SK-N-SH treated with all-trans-retinoic acid at 6 μM for 48 hours (cell line): ENCODE measurements around the gene CD46.
"Not testable (repeated sequence)": the region's sequence is repeated elsewhere in the genome, so short reads cannot be mapped to it uniquely, and the experiment has no call there.

Source experiments
- ATAC-seq: fragments of 200-7000 bp; cut with Tn5 transposase; 3 replicates; pipeline ENCODE4 v1.9.1; 2020; ENCODE audit warnings: mild to moderate bottlenecking, moderate library complexity
- ARNTL ChIP-seq: fragments of 450-650 bp; formaldehyde crosslinking; IDR thresholded peaks from 2 replicates; pipeline ENCODE4 v1.5.0; 2020; ENCODE audit warnings: low read depth, mild to moderate bottlenecking, moderate library complexity, borderline replicate concordance
- BACH2 ChIP-seq: fragments of 250-450 bp; sonication (Bioruptor Pico); IDR thresholded peaks from 2 replicates; pipeline ENCODE4 v1.9.0; 2021; ENCODE audit warnings: mild to moderate bottlenecking, borderline replicate concordance
- CSDC2 ChIP-seq: fragments of 250-450 bp; sonication (Bioruptor Pico); IDR thresholded peaks from 2 replicates; pipeline ENCODE4 v1.5.0; 2020; ENCODE audit warnings: mild to moderate bottlenecking, moderate library complexity
- GLIS3 ChIP-seq: fragments of 250-450 bp; sonication (Bioruptor Pico); IDR thresholded peaks from 2 replicates; pipeline ENCODE4 v1.5.0; 2020; ENCODE audit warnings: mild to moderate bottlenecking, moderate library complexity
- ISL1 ChIP-seq: fragments of 250-450 bp; sonication (Bioruptor Pico); IDR thresholded peaks from 2 replicates; pipeline ENCODE4 v2.1.2; 2022; ENCODE audit warnings: mild to moderate bottlenecking, moderate library complexity
- PPARA ChIP-seq: fragments of 250-450 bp; sonication (Bioruptor Pico); IDR thresholded peaks from 2 replicates; pipeline ENCODE4 v1.5.0; 2020; ENCODE audit warnings: mild to moderate bottlenecking, borderline replicate concordance
- RARB ChIP-seq: fragments of 250-450 bp; sonication (Bioruptor Pico); IDR thresholded peaks from 2 replicates; pipeline ENCODE4 v1.8.0; 2021; ENCODE audit warnings: mild to moderate bottlenecking, moderate library complexity
- SNAI2 ChIP-seq: fragments of 250-450 bp; sonication (Bioruptor Pico); IDR thresholded peaks from 2 replicates; pipeline ENCODE4 v1.5.0; 2020; ENCODE audit warnings: mild to moderate bottlenecking, moderate library complexity
- TCF4 ChIP-seq: fragments of 250-450 bp; sonication (Bioruptor Pico); IDR thresholded peaks from 2 replicates; pipeline ENCODE4 v1.8.0; 2021; ENCODE audit warnings: mild to moderate bottlenecking, moderate library complexity, borderline replicate concordance
- TOX ChIP-seq: fragments of 250-450 bp; sonication (Bioruptor Pico); IDR thresholded peaks from 2 replicates; pipeline ENCODE4 v1.8.0; 2021; ENCODE audit warnings: mild to moderate bottlenecking, moderate library complexity, borderline replicate concordance
- ZC3H10 ChIP-seq: fragments of 250-450 bp; sonication (Bioruptor Pico); IDR thresholded peaks from 2 replicates; pipeline ENCODE4 v1.5.1; 2021; ENCODE audit warnings: mild to moderate bottlenecking, moderate library complexity
- ZFP3 ChIP-seq: fragments of 250-450 bp; sonication (Bioruptor Pico); IDR thresholded peaks from 2 replicates; pipeline ENCODE4 v1.5.0; 2020; ENCODE audit warnings: mild to moderate bottlenecking, moderate library complexity
- ZFP30 ChIP-seq: fragments of 450-650 bp; formaldehyde crosslinking; IDR thresholded peaks from 2 replicates; pipeline ENCODE4 v1.5.0; 2022; ENCODE audit warnings: mild to moderate bottlenecking, moderate library complexity
- ZNF565 ChIP-seq: fragments of 450-650 bp; formaldehyde crosslinking; conservative IDR thresholded peaks from 2 replicates; pipeline ENCODE4 v1.5.0; 2020; ENCODE audit warnings: low read depth, mild to moderate bottlenecking, moderate library complexity
- ZNF8 ChIP-seq: fragments of 450-650 bp; formaldehyde crosslinking; IDR thresholded peaks from 2 replicates; pipeline ENCODE4 v1.5.0; 2020; ENCODE audit warnings: mild to moderate bottlenecking, moderate library complexity
- TF ChIP-seq, protein P1 (sequence below): fragments of 250-450 bp; sonication (Bioruptor Pico); IDR thresholded peaks from 2 replicates; pipeline ENCODE4 v1.5.1; 2021; ENCODE audit warnings: mild to moderate bottlenecking, moderate library complexity
- TF ChIP-seq, protein P2 (sequence below): fragments of 250-450 bp; sonication (Bioruptor Pico); IDR thresholded peaks from 2 replicates; pipeline ENCODE4 v1.5.1; 2020; ENCODE audit warnings: low read depth, mild to moderate bottlenecking, moderate library complexity
- TF ChIP-seq, protein P3 (sequence below): fragments of 250-450 bp; sonication (Bioruptor Pico); IDR thresholded peaks from 2 replicates; pipeline ENCODE4 v1.8.0; 2021; ENCODE audit warnings: low read depth, mild to moderate bottlenecking, moderate library complexity, borderline replicate concordance
- TF ChIP-seq, protein P4 (sequence below): fragments of 250-450 bp; sonication (Bioruptor Pico); IDR thresholded peaks from 2 replicates; pipeline ENCODE4 v1.5.0; 2020; ENCODE audit warnings: mild to moderate bottlenecking, moderate library complexity
- TF ChIP-seq, protein P5 (sequence below): fragments of 250-450 bp; sonication (Bioruptor Pico); IDR thresholded peaks from 2 replicates; pipeline ENCODE4 v1.8.0; 2020; ENCODE audit warnings: mild to moderate bottlenecking, moderate library complexity, borderline replicate concordance

The CD46 gene

DNA sequence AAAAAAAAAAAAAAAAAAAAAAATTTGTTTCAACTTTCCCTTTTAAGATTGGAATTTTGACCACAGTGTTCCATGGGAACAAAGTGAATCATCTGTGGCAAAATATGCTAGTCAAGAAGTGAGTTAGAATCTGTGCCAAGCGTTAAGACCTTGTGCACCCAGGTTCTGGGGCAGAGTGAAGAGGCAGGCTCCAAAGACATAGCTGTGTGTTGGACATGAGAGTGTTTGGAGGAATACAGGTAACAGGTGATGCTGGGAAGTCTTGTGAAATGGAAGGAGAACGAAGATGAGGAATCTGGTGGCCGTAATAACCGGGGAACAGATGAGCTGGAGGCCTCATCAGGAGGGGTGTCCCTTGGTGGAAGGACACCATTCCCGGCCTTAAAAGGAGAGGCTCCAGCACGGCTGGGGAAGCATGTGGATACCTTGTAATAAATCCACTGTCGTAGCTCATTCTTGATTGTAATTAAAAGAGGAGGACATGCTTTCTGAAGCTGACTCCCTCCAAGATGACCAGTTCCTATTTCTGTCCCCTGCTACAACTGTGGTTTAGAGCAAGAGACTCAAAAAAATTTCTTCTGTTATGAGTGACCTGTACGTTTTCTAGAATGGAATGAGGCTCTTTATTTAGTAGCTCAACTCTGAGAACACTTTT lies 14.2 kb upstream of the CD46 start:
- not testable (repeated sequence) for ATAC-seq

DNA sequence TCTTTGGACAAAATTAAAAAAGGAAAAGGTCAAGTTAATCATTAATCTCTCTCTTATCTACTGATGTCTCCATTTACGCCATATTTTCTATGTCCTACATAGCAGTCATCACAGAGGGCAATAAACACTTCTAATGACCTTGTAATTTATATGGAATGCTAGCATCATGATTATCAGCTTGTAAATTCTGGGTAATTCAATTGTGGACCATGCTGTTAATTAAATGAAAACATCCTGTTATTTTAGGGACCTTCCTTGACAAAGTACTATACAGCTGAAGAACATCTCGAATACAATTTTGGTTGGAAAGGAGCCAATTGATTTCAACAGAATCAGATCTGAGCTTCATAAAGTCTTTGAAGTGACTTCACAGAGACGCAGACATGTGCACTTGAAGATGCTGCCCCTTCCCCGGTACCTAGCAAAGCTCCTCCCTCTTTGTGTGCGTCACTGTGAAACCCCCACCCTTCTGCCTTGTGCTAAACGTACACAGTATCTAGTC lies 13.6 kb upstream of the CD46 start:
- ATAC-seq, result not testable (repeated sequence)

DNA sequence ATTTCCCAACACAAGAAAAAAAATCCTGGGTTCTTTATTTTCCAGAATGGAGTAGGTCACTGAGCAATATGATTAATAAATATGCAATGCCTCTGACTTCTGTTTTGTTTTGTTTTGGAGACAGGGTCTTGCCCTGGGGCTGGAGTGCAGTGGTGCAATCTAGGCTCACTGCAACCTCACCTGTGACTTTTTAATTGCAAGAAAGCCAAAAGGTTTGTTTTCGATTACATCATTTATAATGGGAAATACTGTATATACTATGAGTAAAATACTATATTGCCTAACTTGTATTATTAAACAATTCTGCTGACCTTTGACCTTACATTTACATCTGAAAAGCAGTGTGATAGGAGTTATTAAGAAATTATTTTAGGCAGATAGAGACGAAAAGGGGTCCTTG lies 11.6 kb upstream of the CD46 start:
- TF ChIP-seq, protein P1, sequence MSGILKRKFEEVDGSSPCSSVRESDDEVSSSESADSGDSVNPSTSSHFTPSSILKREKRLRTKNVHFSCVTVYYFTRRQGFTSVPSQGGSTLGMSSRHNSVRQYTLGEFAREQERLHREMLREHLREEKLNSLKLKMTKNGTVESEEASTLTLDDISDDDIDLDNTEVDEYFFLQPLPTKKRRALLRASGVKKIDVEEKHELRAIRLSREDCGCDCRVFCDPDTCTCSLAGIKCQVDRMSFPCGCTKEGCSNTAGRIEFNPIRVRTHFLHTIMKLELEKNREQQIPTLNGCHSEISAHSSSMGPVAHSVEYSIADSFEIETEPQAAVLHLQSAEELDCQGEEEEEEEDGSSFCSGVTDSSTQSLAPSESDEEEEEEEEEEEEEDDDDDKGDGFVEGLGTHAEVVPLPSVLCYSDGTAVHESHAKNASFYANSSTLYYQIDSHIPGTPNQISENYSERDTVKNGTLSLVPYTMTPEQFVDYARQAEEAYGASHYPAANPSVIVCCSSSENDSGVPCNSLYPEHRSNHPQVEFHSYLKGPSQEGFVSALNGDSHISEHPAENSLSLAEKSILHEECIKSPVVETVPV (CRISPR knock-in tag), result no peak
- TF ChIP-seq BACH2 (no peak), ZC3H10 (CRISPR knock-in tag) (no peak), ISL1 (no peak), GLIS3 (CRISPR knock-in tag) (no peak), PPARA (CRISPR knock-in tag) (no peak), ZFP3 (CRISPR knock-in tag) (no peak), ZNF8 (no peak), TCF4 (CRISPR knock-in tag) (no peak)
- TF ChIP-seq, protein P2, sequence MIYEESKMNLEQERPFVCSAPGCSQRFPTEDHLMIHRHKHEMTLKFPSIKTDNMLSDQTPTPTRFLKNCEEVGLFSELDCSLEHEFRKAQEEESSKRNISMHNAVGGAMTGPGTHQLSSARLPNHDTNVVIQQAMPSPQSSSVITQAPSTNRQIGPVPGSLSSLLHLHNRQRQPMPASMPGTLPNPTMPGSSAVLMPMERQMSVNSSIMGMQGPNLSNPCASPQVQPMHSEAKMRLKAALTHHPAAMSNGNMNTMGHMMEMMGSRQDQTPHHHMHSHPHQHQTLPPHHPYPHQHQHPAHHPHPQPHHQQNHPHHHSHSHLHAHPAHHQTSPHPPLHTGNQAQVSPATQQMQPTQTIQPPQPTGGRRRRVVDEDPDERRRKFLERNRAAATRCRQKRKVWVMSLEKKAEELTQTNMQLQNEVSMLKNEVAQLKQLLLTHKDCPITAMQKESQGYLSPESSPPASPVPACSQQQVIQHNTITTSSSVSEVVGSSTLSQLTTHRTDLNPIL (CRISPR knock-in tag), result no peak
- TF ChIP-seq, protein P3, sequence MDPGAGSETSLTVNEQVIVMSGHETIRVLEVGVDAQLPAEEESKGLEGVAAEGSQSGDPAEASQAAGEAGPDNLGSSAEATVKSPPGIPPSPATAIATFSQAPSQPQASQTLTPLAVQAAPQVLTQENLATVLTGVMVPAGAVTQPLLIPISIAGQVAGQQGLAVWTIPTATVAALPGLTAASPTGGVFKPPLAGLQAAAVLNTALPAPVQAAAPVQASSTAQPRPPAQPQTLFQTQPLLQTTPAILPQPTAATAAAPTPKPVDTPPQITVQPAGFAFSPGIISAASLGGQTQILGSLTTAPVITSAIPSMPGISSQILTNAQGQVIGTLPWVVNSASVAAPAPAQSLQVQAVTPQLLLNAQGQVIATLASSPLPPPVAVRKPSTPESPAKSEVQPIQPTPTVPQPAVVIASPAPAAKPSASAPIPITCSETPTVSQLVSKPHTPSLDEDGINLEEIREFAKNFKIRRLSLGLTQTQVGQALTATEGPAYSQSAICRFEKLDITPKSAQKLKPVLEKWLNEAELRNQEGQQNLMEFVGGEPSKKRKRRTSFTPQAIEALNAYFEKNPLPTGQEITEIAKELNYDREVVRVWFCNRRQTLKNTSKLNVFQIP (CRISPR knock-in tag), result no peak
- TF ChIP-seq, protein P4, sequence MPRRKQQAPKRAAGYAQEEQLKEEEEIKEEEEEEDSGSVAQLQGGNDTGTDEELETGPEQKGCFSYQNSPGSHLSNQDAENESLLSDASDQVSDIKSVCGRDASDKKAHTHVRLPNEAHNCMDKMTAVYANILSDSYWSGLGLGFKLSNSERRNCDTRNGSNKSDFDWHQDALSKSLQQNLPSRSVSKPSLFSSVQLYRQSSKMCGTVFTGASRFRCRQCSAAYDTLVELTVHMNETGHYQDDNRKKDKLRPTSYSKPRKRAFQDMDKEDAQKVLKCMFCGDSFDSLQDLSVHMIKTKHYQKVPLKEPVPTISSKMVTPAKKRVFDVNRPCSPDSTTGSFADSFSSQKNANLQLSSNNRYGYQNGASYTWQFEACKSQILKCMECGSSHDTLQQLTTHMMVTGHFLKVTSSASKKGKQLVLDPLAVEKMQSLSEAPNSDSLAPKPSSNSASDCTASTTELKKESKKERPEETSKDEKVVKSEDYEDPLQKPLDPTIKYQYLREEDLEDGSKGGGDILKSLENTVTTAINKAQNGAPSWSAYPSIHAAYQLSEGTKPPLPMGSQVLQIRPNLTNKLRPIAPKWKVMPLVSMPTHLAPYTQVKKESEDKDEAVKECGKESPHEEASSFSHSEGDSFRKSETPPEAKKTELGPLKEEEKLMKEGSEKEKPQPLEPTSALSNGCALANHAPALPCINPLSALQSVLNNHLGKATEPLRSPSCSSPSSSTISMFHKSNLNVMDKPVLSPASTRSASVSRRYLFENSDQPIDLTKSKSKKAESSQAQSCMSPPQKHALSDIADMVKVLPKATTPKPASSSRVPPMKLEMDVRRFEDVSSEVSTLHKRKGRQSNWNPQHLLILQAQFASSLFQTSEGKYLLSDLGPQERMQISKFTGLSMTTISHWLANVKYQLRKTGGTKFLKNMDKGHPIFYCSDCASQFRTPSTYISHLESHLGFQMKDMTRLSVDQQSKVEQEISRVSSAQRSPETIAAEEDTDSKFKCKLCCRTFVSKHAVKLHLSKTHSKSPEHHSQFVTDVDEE (CRISPR knock-in tag), result no peak
- TF ChIP-seq, protein P5, sequence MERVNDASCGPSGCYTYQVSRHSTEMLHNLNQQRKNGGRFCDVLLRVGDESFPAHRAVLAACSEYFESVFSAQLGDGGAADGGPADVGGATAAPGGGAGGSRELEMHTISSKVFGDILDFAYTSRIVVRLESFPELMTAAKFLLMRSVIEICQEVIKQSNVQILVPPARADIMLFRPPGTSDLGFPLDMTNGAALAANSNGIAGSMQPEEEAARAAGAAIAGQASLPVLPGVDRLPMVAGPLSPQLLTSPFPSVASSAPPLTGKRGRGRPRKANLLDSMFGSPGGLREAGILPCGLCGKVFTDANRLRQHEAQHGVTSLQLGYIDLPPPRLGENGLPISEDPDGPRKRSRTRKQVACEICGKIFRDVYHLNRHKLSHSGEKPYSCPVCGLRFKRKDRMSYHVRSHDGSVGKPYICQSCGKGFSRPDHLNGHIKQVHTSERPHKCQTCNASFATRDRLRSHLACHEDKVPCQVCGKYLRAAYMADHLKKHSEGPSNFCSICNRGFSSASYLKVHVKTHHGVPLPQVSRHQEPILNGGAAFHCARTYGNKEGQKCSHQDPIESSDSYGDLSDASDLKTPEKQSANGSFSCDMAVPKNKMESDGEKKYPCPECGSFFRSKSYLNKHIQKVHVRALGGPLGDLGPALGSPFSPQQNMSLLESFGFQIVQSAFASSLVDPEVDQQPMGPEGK (CRISPR knock-in tag), result no peak
- no peak for ATAC-seq

DNA sequence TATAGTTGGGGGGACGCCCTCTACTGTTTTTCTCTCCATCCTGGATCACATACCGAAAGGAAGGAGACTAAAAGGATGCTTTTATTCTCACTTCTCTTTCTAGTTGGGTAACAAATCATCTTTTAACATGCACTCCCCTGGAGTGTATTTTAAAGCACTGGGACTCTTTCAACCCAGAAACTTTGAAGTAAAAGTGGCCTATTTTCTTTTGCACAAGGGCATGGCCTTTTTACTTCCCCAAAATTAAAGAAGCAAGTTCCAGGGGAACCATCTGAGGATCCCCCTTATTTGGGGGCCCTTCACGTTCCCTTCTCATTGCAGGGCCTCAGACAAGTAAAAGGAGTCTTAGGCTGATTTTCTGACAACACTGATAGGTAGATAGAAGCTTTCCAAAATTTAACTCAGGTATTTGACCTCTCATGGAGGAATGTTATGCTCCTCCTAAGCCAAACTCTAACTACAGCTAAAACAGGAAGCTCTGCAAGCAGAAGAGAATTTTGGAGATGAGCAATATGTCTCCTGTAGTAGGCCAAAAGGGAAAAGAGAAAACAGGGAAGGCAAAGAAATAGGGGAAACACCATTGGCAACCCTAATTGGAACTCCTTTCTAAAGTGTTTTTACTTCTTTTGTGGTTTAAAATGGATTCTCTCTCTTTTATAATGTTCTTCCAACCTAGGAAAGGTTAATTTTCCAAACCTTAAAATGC lies 8.9 kb upstream of the CD46 start:
- no peak for ATAC-seq
- TF ChIP-seq, protein P1 (CRISPR knock-in tag), result no peak
- TF ChIP-seq, protein P2 (CRISPR knock-in tag), result no peak
- TF ChIP-seq ZFP30 (CRISPR knock-in tag) (no peak), ZNF565 (CRISPR knock-in tag) (no peak), SNAI2 (no peak), CSDC2 (CRISPR knock-in tag) (no peak), BACH2 (no peak), TCF4 (CRISPR knock-in tag) (no peak), TOX (CRISPR knock-in tag) (no peak), RARB (CRISPR knock-in tag) (no peak), ZFP3 (CRISPR knock-in tag) (no peak), ISL1 (no peak), GLIS3 (CRISPR knock-in tag) (no peak), ARNTL (CRISPR knock-in tag) (no peak)
- TF ChIP-seq, protein P5 (CRISPR knock-in tag), result no peak
